Mesodermal cell (in vitro differentiated cells): ENCODE results near the gene C1orf105.
A peak's percentile ranks its signal among the peaks of the same experiment; 100 is the strongest.

Experiments
- H3K27ac ChIP-seq: 2 replicates; pipeline ENCODE4 v1.7.0; 2013; ENCODE audit warnings: mild to moderate bottlenecking, low read depth, low read length, moderate library complexity; ENCODE audit not compliant: severe bottlenecking
- H3K36me3 ChIP-seq: 2 replicates; pipeline ENCODE4 v1.7.1; 2013; ENCODE audit warnings: mild to moderate bottlenecking, low read length, moderate library complexity; ENCODE audit not compliant: control insufficient read depth, insufficient read depth
- H3K4me1 ChIP-seq: one replicate; pipeline ENCODE4 v1.7.1; 2013; ENCODE audit warnings: mild to moderate bottlenecking, low read length; ENCODE audit not compliant: insufficient read depth, control insufficient read depth, poor library complexity, severe bottlenecking
- H3K4me3 ChIP-seq: 2 replicates; pipeline ENCODE4 v1.7.0; 2013; ENCODE audit warnings: low read length, control low read depth, mild to moderate bottlenecking; ENCODE audit not compliant: insufficient read depth, poor library complexity, severe bottlenecking; ENCODE audit errors: extremely low read depth
- H3K9me3 ChIP-seq: 2 replicates; pipeline ENCODE4 v1.7.1; 2013; ENCODE audit warnings: mild to moderate bottlenecking, low read length, moderate library complexity; ENCODE audit not compliant: control insufficient read depth
- WGBS, 2 experiments: methylation state at CpG; one replicate each; pipeline ENCODE4 v1.1.5; 2013; ENCODE audit warnings: missing lambda C conversion rate in 2 of 2; ENCODE audit not compliant: insufficient coverage in 2 of 2; 5-methylcytosine and 5-hydroxymethylcytosine counted together

The C1orf105 gene

GRCh38 chr1:172383536-172383935, 36.9 kb upstream of the C1orf105 start:
- no peaks in the 10 kb centered on the region for H3K9me3 ChIP-seq
- no CpG with 5 or more reads among the region's 3 CpGs for WGBS, 2 experiments
- no peak overlapping the region for H3K4me3 ChIP-seq
- H3K27ac ChIP-seq = peak overlapping the region; percentile 93
- H3K4me1 ChIP-seq = peaks cover 37% of the 10 kb centered on the region
- H3K36me3 ChIP-seq = peaks cover 3% of the 10 kb centered on the region

DNA sequence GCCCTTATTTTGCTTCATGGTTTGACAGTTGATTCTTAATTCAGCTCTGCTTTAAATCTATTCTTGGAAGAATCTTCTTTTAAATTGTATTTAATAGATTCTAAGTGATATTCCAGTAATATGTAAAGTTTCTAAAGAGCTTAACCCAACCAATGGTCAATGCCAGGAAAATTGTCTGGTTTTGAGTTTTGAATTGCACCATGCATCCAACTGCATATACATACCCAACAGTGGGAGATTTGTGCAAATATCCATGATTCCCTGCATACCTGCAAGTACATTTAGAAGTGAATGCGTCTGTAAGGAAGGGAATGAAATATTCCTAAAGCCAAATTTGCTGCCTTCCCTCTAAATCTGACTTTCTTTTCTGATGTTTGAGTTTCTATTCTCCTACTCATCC, 35.8 kb upstream of the C1orf105 start:
- Histone ChIP-seq H3K4me1 (peaks cover 37% of the 10 kb centered on the region), H3K4me3 (no peak overlapping the region), H3K36me3 (peaks cover 5% of the 10 kb centered on the region), H3K9me3 (no peaks in the 10 kb centered on the region), H3K27ac (no peak overlapping the region)
- WGBS, 2 experiments = no CpG with 5 or more reads among the region's 1 CpG

DNA sequence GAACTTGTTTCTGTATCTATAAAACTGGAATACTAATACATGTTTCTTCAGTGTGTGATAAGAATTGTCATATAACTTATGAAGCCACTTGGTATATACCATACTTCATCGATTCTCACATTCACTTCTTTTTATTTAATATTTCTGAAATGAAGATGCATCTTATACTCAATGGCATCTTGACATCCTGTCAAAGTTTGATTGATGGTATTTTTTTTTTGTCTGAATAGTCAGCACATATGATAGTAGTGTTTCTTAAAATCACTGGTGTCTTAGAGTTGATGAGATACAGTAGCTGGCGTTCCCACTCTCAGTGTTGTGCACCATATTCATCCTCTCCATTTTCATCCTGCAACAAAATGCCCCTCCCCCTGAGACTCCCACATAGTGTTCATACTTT, 34.4 kb upstream of the C1orf105 start:
- no peaks in the 10 kb centered on the region for H3K9me3 ChIP-seq
- WGBS, 2 experiments = no CpG with 5 or more reads among the region's 2 CpGs
- no peak overlapping the region for H3K4me3 ChIP-seq
- no peak overlapping the region for H3K27ac ChIP-seq
- H3K36me3 ChIP-seq = peaks cover 5% of the 10 kb centered on the region
- peaks cover 43% of the 10 kb centered on the region for H3K4me1 ChIP-seq

DNA sequence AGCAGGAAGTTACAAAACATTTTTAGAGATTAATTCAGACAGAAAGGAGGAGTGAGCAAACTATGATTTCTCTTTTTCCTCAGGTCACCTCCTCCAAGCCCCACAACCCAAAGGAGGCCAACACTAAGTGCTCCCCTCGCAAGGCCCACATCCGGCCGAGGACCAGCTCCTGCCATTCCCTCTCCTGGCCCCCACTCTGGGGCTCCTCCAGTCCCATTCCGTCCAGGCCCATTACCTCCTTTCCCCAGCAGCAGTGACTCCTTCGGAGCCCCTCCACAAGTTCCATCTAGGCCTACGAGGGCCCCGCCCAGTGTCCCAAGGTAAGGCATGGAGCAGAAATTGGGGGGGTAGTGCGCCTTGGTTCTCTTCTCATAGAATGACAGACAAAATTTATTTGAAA, 32.0 kb upstream of the C1orf105 start:
- no peaks in the 10 kb centered on the region for H3K9me3 ChIP-seq
- no peak overlapping the region for H3K27ac ChIP-seq
- H3K36me3 ChIP-seq = peaks cover 5% of the 10 kb centered on the region
- WGBS, 2 experiments = 96 to 100% methylated on average over 1 to 3 of the region's 8 CpGs
- H3K4me3 ChIP-seq = no peak overlapping the region
- H3K4me1 ChIP-seq = peaks cover 24% of the 10 kb centered on the region

DNA sequence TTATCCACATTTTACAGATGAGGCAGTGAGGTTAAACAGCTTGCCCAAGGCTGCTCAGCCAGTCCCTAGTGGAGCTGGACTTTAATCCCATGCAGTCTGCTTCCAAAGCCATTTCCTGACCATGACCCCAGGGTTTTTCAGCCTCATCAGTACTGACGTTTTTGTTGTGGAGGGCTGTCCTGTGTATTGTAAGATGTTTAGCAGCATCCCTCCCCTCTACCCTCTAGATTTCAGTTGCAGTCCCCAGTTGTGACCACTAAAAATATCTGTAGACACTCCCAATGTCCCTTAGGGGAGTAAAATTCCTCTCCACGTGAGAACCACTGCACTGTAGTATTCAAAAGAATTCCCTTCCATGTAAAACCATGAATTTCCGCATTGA, 30.2 kb upstream of the C1orf105 start:
- WGBS, 2 experiments = 80 to 83% methylated on average over 1 of the region's 3 CpGs
- no peak overlapping the region for H3K4me3 ChIP-seq
- H3K4me1 ChIP-seq = peaks cover 22% of the 10 kb centered on the region
- H3K27ac ChIP-seq = peak overlapping the region; percentile 52
- H3K36me3 ChIP-seq = peaks cover 5% of the 10 kb centered on the region
- H3K9me3 ChIP-seq = no peaks in the 10 kb centered on the region

GRCh38 chr1:172390683-172391551, 29.6 kb upstream of the C1orf105 start:
- no peak overlapping the region for H3K4me3 ChIP-seq
- no peaks in the 10 kb centered on the region for H3K9me3 ChIP-seq
- peak overlapping the region; percentile 52 for H3K27ac ChIP-seq
- H3K36me3 ChIP-seq = peaks cover 5% of the 10 kb centered on the region
- WGBS, 2 experiments = 70 to 88% methylated on average over 7 to 8 of the region's 9 CpGs
- peaks cover 22% of the 10 kb centered on the region for H3K4me1 ChIP-seq

DNA sequence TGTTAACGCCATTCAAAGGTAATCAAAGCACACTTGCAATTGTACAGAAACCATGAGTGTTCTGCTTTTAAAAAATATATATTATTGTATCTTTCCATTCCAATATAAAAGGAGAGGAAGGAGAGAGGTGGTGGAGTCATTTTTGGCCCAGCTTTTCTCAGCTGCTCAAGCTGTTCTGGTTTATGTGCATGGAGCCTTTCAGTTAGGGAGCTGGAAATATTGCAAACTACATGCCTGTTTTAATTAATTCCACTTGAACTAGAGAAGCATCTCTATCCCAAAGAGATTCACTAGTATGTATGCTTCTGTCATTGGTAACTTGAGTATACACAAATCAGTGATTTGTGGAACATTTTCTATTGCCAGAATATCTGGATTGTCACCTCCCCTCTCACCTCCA, 28.5 kb upstream of the C1orf105 start:
- Histone ChIP-seq H3K4me3 (no peak overlapping the region), H3K4me1 (peaks cover 26% of the 10 kb centered on the region), H3K36me3 (peaks cover 5% of the 10 kb centered on the region), H3K27ac (no peak overlapping the region), H3K9me3 (no peaks in the 10 kb centered on the region)
- WGBS, 2 experiments = no CpG with 5 or more reads among the region's 1 CpG

- Histone ChIP-seq H3K27ac (no peak overlapping the region), H3K4me3 (no peak overlapping the region), H3K36me3 (peaks cover 4% of the 10 kb centered on the region), H3K4me1 (peaks cover 34% of the 10 kb centered on the region), H3K9me3 (no peaks in the 10 kb centered on the region)
- 87 to 98% methylated on average over 4 to 5 of the region's 5 CpGs for WGBS, 2 experiments
Measured at GRCh38 chr1:172393354-172393753, 27.1 kb upstream of the C1orf105 start.

- Histone ChIP-seq H3K27ac (no peak overlapping the region), H3K9me3 (no peaks in the 10 kb centered on the region), H3K36me3 (no peaks in the 10 kb centered on the region), H3K4me3 (no peak overlapping the region), H3K4me1 (peaks cover 42% of the 10 kb centered on the region)
- WGBS, 2 experiments = no CpG with 5 or more reads among the region's 4 CpGs
Measured at GRCh38 chr1:172394141-172394751, 26.2 kb upstream of the C1orf105 start.

GRCh38 chr1:172394811-172395210, 25.7 kb upstream of the C1orf105 start:
- 94 to 100% methylated on average over 4 of the region's 5 CpGs for WGBS, 2 experiments
- no peak overlapping the region for H3K27ac ChIP-seq
- H3K4me3 ChIP-seq = no peak overlapping the region
- H3K4me1 ChIP-seq = peaks cover 45% of the 10 kb centered on the region
- H3K9me3 ChIP-seq = no peaks in the 10 kb centered on the region
- H3K36me3 ChIP-seq = no peaks in the 10 kb centered on the region

DNA sequence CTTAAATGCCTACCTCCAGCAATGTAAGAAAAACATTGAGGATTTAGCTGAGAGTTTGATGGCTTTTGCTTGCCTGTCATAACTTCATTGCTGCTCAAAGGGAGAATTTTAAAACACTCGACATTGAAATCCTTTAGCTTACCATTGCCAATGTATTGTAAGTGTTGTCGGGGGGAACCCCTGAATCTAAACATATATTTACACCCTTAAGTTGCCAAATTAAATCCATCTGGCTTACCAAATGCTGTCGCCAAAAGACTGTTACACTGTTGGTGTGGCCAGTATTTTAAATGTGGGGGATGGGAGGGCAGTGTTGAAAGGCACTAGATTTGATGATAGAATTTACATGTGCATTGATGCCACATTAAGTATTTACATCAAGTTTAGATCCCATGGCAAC, 24.9 kb upstream of the C1orf105 start:
- H3K27ac ChIP-seq = no peak overlapping the region
- H3K9me3 ChIP-seq = no peaks in the 10 kb centered on the region
- H3K36me3 ChIP-seq = no peaks in the 10 kb centered on the region
- WGBS, 2 experiments = 100% methylated on average over 1 of the region's 3 CpGs; no CpG with 5 or more reads in 1 of the 2 experiments
- peaks cover 46% of the 10 kb centered on the region for H3K4me1 ChIP-seq
- H3K4me3 ChIP-seq = no peak overlapping the region
